SK-N-SH treated with all-trans-retinoic acid at 6 μM for 48 hours (cell line): Measurements from ENCODE around the gene TEAD1.

Experiments used
- ATAC-seq: fragments of 200-7000 bp; cut with Tn5 transposase; 3 replicates; pipeline ENCODE4 v1.9.1; 2020; ENCODE audit warnings: mild to moderate bottlenecking, moderate library complexity
- ARNTL ChIP-seq: fragments of 450-650 bp; formaldehyde crosslinking; IDR thresholded peaks from 2 replicates; pipeline ENCODE4 v1.5.0; 2020; ENCODE audit warnings: low read depth, mild to moderate bottlenecking, moderate library complexity, borderline replicate concordance
- BACH2 ChIP-seq: fragments of 250-450 bp; sonication (Bioruptor Pico); IDR thresholded peaks from 2 replicates; pipeline ENCODE4 v1.9.0; 2021; ENCODE audit warnings: mild to moderate bottlenecking, borderline replicate concordance
- CSDC2 ChIP-seq: fragments of 250-450 bp; sonication (Bioruptor Pico); IDR thresholded peaks from 2 replicates; pipeline ENCODE4 v1.5.0; 2020; ENCODE audit warnings: mild to moderate bottlenecking, moderate library complexity
- ESRRG ChIP-seq: fragments of 250-450 bp; sonication (Bioruptor Pico); IDR thresholded peaks from 2 replicates; pipeline ENCODE4 v1.6.1; 2021; ENCODE audit warnings: mild to moderate bottlenecking
- GLIS3 ChIP-seq: fragments of 250-450 bp; sonication (Bioruptor Pico); IDR thresholded peaks from 2 replicates; pipeline ENCODE4 v1.5.0; 2020; ENCODE audit warnings: mild to moderate bottlenecking, moderate library complexity
- ISL1 ChIP-seq: fragments of 250-450 bp; sonication (Bioruptor Pico); IDR thresholded peaks from 2 replicates; pipeline ENCODE4 v2.1.2; 2022; ENCODE audit warnings: mild to moderate bottlenecking, moderate library complexity
- OSR1 ChIP-seq: fragments of 250-450 bp; sonication (Bioruptor Pico); IDR thresholded peaks from 2 replicates; pipeline ENCODE4 v1.8.0; 2022; ENCODE audit warnings: moderate library complexity, mild to moderate bottlenecking, inconsistent platforms
- PPARA ChIP-seq: fragments of 250-450 bp; sonication (Bioruptor Pico); IDR thresholded peaks from 2 replicates; pipeline ENCODE4 v1.5.0; 2020; ENCODE audit warnings: mild to moderate bottlenecking, borderline replicate concordance
- RARB ChIP-seq: fragments of 250-450 bp; sonication (Bioruptor Pico); IDR thresholded peaks from 2 replicates; pipeline ENCODE4 v1.8.0; 2021; ENCODE audit warnings: mild to moderate bottlenecking, moderate library complexity
- SNAI2 ChIP-seq: fragments of 250-450 bp; sonication (Bioruptor Pico); IDR thresholded peaks from 2 replicates; pipeline ENCODE4 v1.5.0; 2020; ENCODE audit warnings: mild to moderate bottlenecking, moderate library complexity
- TCF4 ChIP-seq: fragments of 250-450 bp; sonication (Bioruptor Pico); IDR thresholded peaks from 2 replicates; pipeline ENCODE4 v1.8.0; 2021; ENCODE audit warnings: mild to moderate bottlenecking, moderate library complexity, borderline replicate concordance
- TOX ChIP-seq: fragments of 250-450 bp; sonication (Bioruptor Pico); IDR thresholded peaks from 2 replicates; pipeline ENCODE4 v1.8.0; 2021; ENCODE audit warnings: mild to moderate bottlenecking, moderate library complexity, borderline replicate concordance
- ZC3H10 ChIP-seq: fragments of 250-450 bp; sonication (Bioruptor Pico); IDR thresholded peaks from 2 replicates; pipeline ENCODE4 v1.5.1; 2021; ENCODE audit warnings: mild to moderate bottlenecking, moderate library complexity
- ZFP3 ChIP-seq: fragments of 250-450 bp; sonication (Bioruptor Pico); IDR thresholded peaks from 2 replicates; pipeline ENCODE4 v1.5.0; 2020; ENCODE audit warnings: mild to moderate bottlenecking, moderate library complexity
- ZFP30 ChIP-seq: fragments of 450-650 bp; formaldehyde crosslinking; IDR thresholded peaks from 2 replicates; pipeline ENCODE4 v1.5.0; 2022; ENCODE audit warnings: mild to moderate bottlenecking, moderate library complexity
- ZNF565 ChIP-seq: fragments of 450-650 bp; formaldehyde crosslinking; conservative IDR thresholded peaks from 2 replicates; pipeline ENCODE4 v1.5.0; 2020; ENCODE audit warnings: low read depth, mild to moderate bottlenecking, moderate library complexity
- ZNF70 ChIP-seq: fragments of 450-650 bp; formaldehyde crosslinking; IDR thresholded peaks from 2 replicates; pipeline ENCODE4 v1.5.0; 2020; ENCODE audit warnings: mild to moderate bottlenecking, moderate library complexity
- ZNF8 ChIP-seq: fragments of 450-650 bp; formaldehyde crosslinking; IDR thresholded peaks from 2 replicates; pipeline ENCODE4 v1.5.0; 2020; ENCODE audit warnings: mild to moderate bottlenecking, moderate library complexity
- TF ChIP-seq, protein P1 (sequence below): fragments of 250-450 bp; sonication (Bioruptor Pico); IDR thresholded peaks from 2 replicates; pipeline ENCODE4 v1.8.0; 2020; ENCODE audit warnings: mild to moderate bottlenecking, moderate library complexity, borderline replicate concordance
- TF ChIP-seq, protein P2 (sequence below): fragments of 250-450 bp; sonication (Bioruptor Pico); IDR thresholded peaks from 2 replicates; pipeline ENCODE4 v1.8.0; 2021; ENCODE audit warnings: low read depth, mild to moderate bottlenecking, moderate library complexity, borderline replicate concordance
- TF ChIP-seq, protein P3 (sequence below): fragments of 250-450 bp; sonication (Bioruptor Pico); IDR thresholded peaks from 2 replicates; pipeline ENCODE4 v1.5.0; 2020; ENCODE audit warnings: mild to moderate bottlenecking, moderate library complexity
- TF ChIP-seq, protein P4 (sequence below): fragments of 250-450 bp; sonication (Bioruptor Pico); IDR thresholded peaks from 2 replicates; pipeline ENCODE4 v1.5.1; 2021; ENCODE audit warnings: mild to moderate bottlenecking, moderate library complexity
- TF ChIP-seq, protein P5 (sequence below): fragments of 250-450 bp; sonication (Bioruptor Pico); IDR thresholded peaks from 2 replicates; pipeline ENCODE4 v1.5.1; 2020; ENCODE audit warnings: low read depth, mild to moderate bottlenecking, moderate library complexity

TEAD1 gene

DNA sequence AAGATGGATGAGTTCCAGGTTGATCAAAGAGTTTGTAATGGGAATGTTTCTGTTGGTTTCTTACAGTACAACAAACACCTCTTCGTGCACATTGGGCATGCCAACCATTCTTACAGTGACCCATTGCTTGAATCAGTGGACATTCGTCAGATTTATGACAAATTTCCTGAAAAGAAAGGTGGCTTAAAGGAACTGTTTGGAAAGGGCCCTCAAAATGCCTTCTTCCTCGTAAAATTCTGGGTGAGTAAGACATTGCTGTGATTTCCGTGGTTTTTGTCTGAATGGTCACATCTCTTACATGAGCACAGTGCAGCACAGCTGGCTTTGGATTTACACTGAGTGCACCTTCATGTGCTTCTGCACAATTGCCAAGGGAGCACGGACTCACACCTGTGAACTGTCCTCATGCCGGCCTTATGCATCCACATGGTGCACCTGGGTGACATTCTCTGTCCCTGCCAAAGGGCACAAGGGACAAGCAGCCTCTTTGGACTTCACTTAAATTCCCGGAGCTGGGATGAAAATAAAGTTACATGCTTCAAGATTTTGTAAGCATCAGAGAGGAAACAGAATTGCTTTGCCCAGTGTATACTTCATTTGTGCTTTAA lies 227.8 kb downstream of the TEAD1 start (continued):
- TF ChIP-seq, protein P1, sequence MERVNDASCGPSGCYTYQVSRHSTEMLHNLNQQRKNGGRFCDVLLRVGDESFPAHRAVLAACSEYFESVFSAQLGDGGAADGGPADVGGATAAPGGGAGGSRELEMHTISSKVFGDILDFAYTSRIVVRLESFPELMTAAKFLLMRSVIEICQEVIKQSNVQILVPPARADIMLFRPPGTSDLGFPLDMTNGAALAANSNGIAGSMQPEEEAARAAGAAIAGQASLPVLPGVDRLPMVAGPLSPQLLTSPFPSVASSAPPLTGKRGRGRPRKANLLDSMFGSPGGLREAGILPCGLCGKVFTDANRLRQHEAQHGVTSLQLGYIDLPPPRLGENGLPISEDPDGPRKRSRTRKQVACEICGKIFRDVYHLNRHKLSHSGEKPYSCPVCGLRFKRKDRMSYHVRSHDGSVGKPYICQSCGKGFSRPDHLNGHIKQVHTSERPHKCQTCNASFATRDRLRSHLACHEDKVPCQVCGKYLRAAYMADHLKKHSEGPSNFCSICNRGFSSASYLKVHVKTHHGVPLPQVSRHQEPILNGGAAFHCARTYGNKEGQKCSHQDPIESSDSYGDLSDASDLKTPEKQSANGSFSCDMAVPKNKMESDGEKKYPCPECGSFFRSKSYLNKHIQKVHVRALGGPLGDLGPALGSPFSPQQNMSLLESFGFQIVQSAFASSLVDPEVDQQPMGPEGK (CRISPR knock-in tag): no peak
- TF ChIP-seq ZNF70 (CRISPR knock-in tag): no peak

DNA sequence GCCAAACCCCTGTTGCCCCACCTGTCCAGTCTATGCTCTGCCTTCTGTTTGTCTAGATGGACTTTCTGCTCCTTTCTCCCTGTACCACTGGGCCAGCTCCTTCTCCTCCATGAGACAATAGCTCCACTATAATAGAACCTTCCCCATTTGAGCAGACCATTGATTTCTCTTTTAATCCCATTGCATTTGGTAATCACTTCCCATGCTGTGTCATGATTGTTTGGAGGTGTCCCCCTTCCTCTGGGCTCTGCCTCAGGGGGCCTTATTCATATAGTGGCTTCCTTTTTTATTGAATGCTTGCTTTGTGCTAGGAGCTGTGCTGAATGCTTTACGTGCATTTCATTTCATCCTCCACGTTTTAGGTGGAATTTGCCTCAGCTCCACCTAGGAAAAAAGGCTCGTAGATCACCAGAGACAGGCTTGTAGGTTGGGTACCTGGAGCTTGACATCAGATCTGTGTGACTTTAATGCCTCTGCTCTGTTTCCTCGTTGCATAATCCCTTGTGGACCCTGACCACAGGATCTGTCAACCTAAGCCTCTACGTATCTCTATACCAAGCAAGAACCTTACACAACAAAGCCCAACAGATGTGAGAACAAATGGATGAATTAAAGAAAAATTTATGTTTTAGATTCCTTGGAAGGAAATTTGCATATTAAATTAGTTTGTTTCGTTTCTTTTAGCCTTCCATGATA lies 228.7 kb downstream of the TEAD1 start:
- ATAC-seq: no peak
- no peak for TF ChIP-seq ZFP30 (CRISPR knock-in tag)
- no peak for TF ChIP-seq ARNTL
- no peak for TF ChIP-seq OSR1 (CRISPR knock-in tag)
- TF ChIP-seq ZC3H10 (CRISPR knock-in tag): no peak
- TF ChIP-seq PPARA: no peak
- TF ChIP-seq ZNF565 (CRISPR knock-in tag): no peak
- TF ChIP-seq, protein P2, sequence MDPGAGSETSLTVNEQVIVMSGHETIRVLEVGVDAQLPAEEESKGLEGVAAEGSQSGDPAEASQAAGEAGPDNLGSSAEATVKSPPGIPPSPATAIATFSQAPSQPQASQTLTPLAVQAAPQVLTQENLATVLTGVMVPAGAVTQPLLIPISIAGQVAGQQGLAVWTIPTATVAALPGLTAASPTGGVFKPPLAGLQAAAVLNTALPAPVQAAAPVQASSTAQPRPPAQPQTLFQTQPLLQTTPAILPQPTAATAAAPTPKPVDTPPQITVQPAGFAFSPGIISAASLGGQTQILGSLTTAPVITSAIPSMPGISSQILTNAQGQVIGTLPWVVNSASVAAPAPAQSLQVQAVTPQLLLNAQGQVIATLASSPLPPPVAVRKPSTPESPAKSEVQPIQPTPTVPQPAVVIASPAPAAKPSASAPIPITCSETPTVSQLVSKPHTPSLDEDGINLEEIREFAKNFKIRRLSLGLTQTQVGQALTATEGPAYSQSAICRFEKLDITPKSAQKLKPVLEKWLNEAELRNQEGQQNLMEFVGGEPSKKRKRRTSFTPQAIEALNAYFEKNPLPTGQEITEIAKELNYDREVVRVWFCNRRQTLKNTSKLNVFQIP: no peak
- TF ChIP-seq ZNF8: no peak
- no peak for TF ChIP-seq ISL1 (CRISPR knock-in tag)
- no peak for TF ChIP-seq ZFP3
- no peak for TF ChIP-seq CSDC2
- TF ChIP-seq TCF4: no peak
- no peak for TF ChIP-seq TOX (CRISPR knock-in tag)
- TF ChIP-seq, protein P3, sequence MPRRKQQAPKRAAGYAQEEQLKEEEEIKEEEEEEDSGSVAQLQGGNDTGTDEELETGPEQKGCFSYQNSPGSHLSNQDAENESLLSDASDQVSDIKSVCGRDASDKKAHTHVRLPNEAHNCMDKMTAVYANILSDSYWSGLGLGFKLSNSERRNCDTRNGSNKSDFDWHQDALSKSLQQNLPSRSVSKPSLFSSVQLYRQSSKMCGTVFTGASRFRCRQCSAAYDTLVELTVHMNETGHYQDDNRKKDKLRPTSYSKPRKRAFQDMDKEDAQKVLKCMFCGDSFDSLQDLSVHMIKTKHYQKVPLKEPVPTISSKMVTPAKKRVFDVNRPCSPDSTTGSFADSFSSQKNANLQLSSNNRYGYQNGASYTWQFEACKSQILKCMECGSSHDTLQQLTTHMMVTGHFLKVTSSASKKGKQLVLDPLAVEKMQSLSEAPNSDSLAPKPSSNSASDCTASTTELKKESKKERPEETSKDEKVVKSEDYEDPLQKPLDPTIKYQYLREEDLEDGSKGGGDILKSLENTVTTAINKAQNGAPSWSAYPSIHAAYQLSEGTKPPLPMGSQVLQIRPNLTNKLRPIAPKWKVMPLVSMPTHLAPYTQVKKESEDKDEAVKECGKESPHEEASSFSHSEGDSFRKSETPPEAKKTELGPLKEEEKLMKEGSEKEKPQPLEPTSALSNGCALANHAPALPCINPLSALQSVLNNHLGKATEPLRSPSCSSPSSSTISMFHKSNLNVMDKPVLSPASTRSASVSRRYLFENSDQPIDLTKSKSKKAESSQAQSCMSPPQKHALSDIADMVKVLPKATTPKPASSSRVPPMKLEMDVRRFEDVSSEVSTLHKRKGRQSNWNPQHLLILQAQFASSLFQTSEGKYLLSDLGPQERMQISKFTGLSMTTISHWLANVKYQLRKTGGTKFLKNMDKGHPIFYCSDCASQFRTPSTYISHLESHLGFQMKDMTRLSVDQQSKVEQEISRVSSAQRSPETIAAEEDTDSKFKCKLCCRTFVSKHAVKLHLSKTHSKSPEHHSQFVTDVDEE (CRISPR knock-in tag): no peak
- TF ChIP-seq GLIS3 (CRISPR knock-in tag): no peak
- no peak for TF ChIP-seq SNAI2 (CRISPR knock-in tag)
- no peak for TF ChIP-seq BACH2 (CRISPR knock-in tag)
- TF ChIP-seq, protein P1 (CRISPR knock-in tag): no peak

DNA sequence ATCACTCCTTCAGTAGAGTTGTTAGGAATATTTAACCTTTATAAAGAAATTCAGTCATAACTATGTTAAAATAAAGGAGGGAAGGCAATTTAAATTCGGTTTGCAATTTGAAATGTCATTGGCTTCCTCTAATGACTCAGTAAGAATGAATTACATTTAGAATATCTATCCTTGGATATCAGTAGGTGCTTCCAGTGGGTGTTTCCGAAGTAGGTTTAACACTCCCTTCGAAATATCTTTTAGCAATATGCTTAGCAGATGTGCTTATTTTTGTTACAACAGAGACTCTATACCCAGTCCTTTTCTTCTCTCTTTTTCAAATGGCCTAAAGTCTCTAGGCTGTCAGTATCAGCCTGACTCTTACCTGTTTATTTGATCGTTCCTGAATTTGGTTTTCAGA lies 231.2 kb downstream of the TEAD1 start:
- ATAC-seq: no peak
- TF ChIP-seq, protein P4, sequence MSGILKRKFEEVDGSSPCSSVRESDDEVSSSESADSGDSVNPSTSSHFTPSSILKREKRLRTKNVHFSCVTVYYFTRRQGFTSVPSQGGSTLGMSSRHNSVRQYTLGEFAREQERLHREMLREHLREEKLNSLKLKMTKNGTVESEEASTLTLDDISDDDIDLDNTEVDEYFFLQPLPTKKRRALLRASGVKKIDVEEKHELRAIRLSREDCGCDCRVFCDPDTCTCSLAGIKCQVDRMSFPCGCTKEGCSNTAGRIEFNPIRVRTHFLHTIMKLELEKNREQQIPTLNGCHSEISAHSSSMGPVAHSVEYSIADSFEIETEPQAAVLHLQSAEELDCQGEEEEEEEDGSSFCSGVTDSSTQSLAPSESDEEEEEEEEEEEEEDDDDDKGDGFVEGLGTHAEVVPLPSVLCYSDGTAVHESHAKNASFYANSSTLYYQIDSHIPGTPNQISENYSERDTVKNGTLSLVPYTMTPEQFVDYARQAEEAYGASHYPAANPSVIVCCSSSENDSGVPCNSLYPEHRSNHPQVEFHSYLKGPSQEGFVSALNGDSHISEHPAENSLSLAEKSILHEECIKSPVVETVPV (CRISPR knock-in tag): no peak
- TF ChIP-seq ARNTL: no peak
- TF ChIP-seq BACH2 (CRISPR knock-in tag): no peak
- no peak for TF ChIP-seq ISL1 (CRISPR knock-in tag)
- TF ChIP-seq GLIS3 (CRISPR knock-in tag): no peak
- no peak for TF ChIP-seq ZNF70 (CRISPR knock-in tag)
- TF ChIP-seq ESRRG: no peak
- TF ChIP-seq, protein P1 (CRISPR knock-in tag): no peak
- no peak for TF ChIP-seq ZFP30 (CRISPR knock-in tag)
- no peak for TF ChIP-seq ZFP3
- no peak for TF ChIP-seq OSR1 (CRISPR knock-in tag)
- TF ChIP-seq SNAI2 (CRISPR knock-in tag): no peak
- no peak for TF ChIP-seq ZNF565 (CRISPR knock-in tag)
- no peak for TF ChIP-seq RARB (CRISPR knock-in tag)
- TF ChIP-seq, protein P5, sequence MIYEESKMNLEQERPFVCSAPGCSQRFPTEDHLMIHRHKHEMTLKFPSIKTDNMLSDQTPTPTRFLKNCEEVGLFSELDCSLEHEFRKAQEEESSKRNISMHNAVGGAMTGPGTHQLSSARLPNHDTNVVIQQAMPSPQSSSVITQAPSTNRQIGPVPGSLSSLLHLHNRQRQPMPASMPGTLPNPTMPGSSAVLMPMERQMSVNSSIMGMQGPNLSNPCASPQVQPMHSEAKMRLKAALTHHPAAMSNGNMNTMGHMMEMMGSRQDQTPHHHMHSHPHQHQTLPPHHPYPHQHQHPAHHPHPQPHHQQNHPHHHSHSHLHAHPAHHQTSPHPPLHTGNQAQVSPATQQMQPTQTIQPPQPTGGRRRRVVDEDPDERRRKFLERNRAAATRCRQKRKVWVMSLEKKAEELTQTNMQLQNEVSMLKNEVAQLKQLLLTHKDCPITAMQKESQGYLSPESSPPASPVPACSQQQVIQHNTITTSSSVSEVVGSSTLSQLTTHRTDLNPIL: no peak
- no peak for TF ChIP-seq TOX (CRISPR knock-in tag)
